GM19438 (cell line): ENCODE data around the gene MFAP1.

Experiments used
- ATAC-seq: cut with Tn5 transposase; IDR thresholded peaks from one replicate; pipeline ENCODE4 v1.9.1; 2021; ENCODE audit warnings: low read depth; ENCODE audit not compliant: unreplicated experiment

The MFAP1 gene

GRCh38 chr15:43777267-43777914 is 47.1 kb downstream of the MFAP1 start:
- peak; percentile 62 for ATAC-seq

GRCh38 chr15:43776718-43777266 is 47.7 kb downstream of the MFAP1 start, which contains the start of gene ELL3:
ELL3 (minus strand) TSS chr15:43776966; CDS start chr15:43776901, 65 bp downstream.
- ATAC-seq, result peak; percentile 42

- ATAC-seq, result peak; percentile 53
These were observed 48.3 kb downstream of the MFAP1 start for GRCh38 chr15:43776101-43776717.

- no peak for ATAC-seq
These were observed 49.0 kb downstream of the MFAP1 start for GRCh38 chr15:43775411-43775965.

- no peak for ATAC-seq
These were observed 50.4 kb downstream of the MFAP1 start for GRCh38 chr15:43774062-43774461.

GRCh38 chr15:43772624-43773023 is 51.9 kb downstream of the MFAP1 start:
- ATAC-seq, result no peak

- no peak for ATAC-seq
These were observed 52.7 kb downstream of the MFAP1 start for GRCh38 chr15:43771816-43772215.

- no peak for ATAC-seq
These were observed 54.8 kb downstream of the MFAP1 start for GRCh38 chr15:43769584-43770228.

GRCh38 chr15:43763819-43764446 is 60.6 kb downstream of the MFAP1 start:
- ATAC-seq, result no peak

- no peak for ATAC-seq
These were observed 61.7 kb downstream of the MFAP1 start for GRCh38 chr15:43762824-43763223.
